ENCODE data around the gene MACROD2.

The MACROD2 gene

DNA sequence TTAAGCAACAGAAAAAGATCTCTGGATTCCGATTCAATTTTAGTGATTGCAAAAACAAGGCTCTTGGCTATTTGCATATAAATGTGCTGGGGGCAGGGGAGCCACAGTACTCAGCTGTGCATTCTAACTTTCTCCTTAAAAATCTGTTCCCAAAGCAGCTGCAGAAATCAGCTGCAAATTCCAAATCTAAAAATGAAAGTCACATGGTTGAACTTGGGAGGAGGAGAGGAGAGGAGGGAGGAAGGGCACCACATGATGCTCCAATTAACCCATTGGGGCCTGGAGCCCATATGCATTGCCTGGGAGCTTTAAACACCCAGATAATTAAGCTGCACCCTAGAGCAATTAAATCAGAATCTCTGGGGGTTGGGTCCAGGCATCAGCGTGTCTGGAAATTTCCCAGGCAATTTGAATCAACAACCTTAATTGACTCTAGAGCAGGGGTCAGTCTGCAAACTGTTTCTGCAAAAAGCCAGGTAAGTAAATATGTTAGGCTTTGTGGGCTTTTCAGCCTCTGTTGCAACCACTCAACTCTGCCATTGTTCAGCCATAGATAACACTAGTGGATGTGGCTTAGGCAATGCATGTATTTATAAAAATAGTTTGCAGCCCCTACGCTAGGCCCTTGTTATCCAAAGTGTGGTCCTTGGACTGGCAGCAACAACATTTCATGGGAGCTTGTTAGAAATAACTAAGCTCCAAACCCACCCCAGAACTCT is 2069.8 kb downstream of the MACROD2 start:
- DNase-seq (ENCODE audit: insufficient read length, low spot score) (no peak), FAIRE-seq (no peak)
- TF ChIP-seq, protein P1, sequence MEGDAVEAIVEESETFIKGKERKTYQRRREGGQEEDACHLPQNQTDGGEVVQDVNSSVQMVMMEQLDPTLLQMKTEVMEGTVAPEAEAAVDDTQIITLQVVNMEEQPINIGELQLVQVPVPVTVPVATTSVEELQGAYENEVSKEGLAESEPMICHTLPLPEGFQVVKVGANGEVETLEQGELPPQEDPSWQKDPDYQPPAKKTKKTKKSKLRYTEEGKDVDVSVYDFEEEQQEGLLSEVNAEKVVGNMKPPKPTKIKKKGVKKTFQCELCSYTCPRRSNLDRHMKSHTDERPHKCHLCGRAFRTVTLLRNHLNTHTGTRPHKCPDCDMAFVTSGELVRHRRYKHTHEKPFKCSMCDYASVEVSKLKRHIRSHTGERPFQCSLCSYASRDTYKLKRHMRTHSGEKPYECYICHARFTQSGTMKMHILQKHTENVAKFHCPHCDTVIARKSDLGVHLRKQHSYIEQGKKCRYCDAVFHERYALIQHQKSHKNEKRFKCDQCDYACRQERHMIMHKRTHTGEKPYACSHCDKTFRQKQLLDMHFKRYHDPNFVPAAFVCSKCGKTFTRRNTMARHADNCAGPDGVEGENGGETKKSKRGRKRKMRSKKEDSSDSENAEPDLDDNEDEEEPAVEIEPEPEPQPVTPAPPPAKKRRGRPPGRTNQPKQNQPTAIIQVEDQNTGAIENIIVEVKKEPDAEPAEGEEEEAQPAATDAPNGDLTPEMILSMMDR (IDR thresholded peaks at IDR 0.05; ENCODE audit: insufficient read depth, missing control alignments): no peak

DNA sequence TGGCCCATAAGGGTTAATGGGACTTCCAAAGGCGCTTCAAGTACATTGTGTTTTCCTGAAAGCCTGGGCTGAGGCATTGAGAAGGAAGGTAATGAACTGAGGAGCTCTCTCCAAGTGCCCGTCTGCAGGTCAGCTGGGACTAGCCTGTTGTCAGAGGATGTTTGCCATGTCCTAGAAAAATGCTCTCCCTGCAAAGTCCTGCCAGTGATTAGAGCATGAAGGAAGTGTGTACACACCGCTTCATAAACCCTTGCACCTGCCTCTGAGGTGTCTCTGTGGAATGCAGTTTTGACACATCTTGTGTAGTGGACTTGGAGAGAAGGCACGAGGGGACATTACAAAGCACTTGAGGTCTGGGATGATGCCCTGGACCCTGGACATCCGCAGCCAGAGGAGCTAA is 2071.3 kb downstream of the MACROD2 start:
- DNase-seq (ENCODE audit: insufficient read length, low spot score) (no peak), FAIRE-seq (no peak)
- TF ChIP-seq, protein P1 (IDR thresholded peaks at IDR 0.05; ENCODE audit: insufficient read depth, missing control alignments): no peak

DNA sequence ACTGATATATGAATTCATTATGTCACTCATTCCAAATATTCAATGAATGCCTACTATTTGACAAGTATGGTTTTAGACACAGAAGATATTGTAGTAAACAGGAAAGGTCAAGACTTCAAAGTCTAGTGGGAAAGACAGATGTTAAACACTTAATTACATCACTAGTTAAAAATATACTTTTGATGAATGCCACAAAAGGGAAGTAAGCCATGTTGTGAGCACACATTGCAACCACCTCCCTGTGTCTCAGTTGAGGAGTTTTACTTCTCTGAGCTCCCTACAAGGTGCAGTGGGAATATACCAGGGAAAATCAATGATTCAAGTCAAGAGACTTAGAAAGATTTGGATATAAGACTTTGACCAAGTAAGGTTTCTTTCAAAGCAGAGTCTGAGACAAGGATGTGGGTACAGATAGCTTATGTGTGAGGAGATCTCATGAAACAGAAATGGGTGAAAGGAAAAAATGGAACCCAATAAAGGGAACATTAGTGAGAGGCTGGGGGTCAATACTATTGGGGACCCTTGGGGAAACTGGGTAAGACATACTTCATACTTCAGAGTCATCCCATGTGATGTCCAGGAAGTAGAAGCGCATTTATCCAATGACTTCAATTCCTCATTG is 2074.2 kb downstream of the MACROD2 start:
- no peak for DNase-seq (ENCODE audit: insufficient read length, low spot score)
- TF ChIP-seq, protein P1 (IDR thresholded peaks at IDR 0.05; ENCODE audit: insufficient read depth, missing control alignments): no peak
- no peak for FAIRE-seq

DNA sequence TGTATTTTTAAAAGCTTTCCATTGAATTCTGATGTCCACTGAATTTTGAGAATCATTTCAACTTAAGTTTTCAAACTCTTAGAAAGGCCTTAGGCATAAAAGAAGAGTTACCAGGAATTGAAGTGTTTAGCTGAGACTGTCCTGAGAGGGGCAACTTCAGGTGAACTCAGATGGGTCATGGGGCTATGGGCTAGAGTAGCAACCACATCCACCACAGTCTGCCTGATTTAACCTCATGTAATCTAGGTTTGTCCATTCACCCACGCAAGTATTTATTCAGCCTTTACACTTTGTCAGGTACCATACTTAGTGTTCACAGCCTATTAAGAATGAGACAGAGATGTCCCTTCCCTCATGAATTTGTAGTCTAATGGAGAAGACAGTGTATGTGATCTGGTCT is 2076.9 kb downstream of the MACROD2 start:
- FAIRE-seq: no peak
- no peak for DNase-seq (ENCODE audit: insufficient read length, low spot score)
- TF ChIP-seq, protein P1 (IDR thresholded peaks at IDR 0.05; ENCODE audit: insufficient read depth, missing control alignments): no peak

DNA sequence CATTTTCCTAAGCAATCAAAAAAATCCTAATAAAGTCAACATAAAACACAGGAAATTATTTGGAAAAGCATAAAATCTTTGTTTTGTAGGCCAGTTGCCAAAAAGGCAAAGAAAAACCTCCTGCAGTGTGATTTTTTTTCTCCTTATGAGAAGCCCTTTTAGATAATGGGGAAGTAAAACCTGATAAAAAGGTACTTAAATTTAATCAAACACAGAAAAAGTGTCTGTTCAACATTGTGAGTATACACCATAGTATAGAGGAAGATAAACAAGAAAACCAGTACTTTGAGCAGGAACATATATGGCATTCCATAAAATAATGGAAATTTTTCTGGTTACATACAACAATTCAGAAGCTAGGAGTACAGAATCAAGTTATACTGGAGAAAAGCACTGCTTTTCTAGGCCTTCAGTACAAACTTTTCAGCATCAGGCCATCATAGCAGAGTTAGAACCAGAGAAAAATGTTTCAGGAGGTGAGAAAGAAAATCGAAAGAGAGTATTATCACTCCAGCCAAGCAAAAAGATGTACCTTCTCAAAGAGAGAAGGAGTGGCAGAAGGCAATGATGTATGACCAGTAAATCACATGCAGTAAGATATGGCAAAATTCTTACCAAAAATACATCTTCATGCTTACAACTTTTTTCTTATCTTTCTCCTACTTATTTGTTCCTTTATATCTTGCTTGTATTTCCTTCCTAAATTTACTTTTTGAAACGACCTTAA is 2083.0 kb downstream of the MACROD2 start:
- no peak for DNase-seq (ENCODE audit: insufficient read length, low spot score)
- TF ChIP-seq, protein P1 (IDR thresholded peaks at IDR 0.05; ENCODE audit: insufficient read depth, missing control alignments): no peak
- no peak for FAIRE-seq

DNA sequence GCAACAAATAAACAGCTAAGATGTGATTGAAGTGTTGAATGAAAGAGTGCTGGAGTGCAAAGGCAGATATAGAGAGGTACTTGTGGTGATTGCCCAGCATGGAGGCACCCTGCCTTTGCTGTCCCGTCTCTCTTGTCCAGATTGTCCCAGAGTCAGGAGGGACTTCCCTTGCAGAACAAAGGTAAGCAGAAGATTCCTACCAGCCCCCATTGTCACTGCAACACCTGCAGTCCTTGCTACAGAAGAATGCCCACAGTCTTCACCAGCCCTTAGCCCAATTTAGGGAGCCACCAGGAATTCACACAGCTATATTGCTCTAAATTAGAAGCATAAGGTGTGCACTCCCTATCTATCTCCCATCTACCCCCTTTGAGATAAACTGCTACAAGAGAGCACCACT is 2086.1 kb downstream of the MACROD2 start:
- FAIRE-seq: no peak
- TF ChIP-seq, protein P1 (IDR thresholded peaks at IDR 0.05; ENCODE audit: insufficient read depth, missing control alignments): no peak
- no peak for DNase-seq (ENCODE audit: insufficient read length, low spot score)

All from D721Med (cell line).